Smooth muscle cell (in vitro differentiated cells): ENCODE results near the gene RCAN3. TPM values are rescaled to one million over a fixed set of nuclear protein-coding genes. Genes with fewer than 3 reads are reported as not detected.

Experiments
- DNase-seq: peaks from one replicate; lab custom pipeline; 2025; ENCODE audit not compliant: unreplicated experiment; lab: John Stamatoyannopoulos, UW
- H2AFZ ChIP-seq: fragments of 200-600 bp; sonication (generic); 2 replicates; pipeline ENCODE4 v1.6.0; 2016; ENCODE audit warnings: antibody characterized with exemption, low read depth, mild to moderate bottlenecking
- H3F3A ChIP-seq: fragments of 200-600 bp; sonication (generic); 2 replicates; pipeline ENCODE4 v1.6.0; 2017; ENCODE audit warnings: antibody characterized with exemption, low read depth
- H3K27ac ChIP-seq: fragments of 200-600 bp; sonication (generic); 2 replicates; pipeline ENCODE4 v1.5.1; 2016; ENCODE audit warnings: low read depth, mild to moderate bottlenecking
- H3K27me3 ChIP-seq: fragments of 200-600 bp; sonication (generic); 2 replicates; pipeline ENCODE4 v1.6.1; 2016; ENCODE audit warnings: low read depth, mild to moderate bottlenecking
- H3K36me3 ChIP-seq: fragments of 200-600 bp; sonication (generic); 2 replicates; pipeline ENCODE4 v1.5.1; 2016; ENCODE audit warnings: low read depth
- H3K4me1 ChIP-seq: fragments of 200-600 bp; sonication (generic); 2 replicates; pipeline ENCODE4 v1.5.1; 2016; ENCODE audit warnings: low read depth
- H3K4me2 ChIP-seq: fragments of 200-600 bp; sonication (generic); 2 replicates; pipeline ENCODE4 v1.6.0; 2016; ENCODE audit warnings: mild to moderate bottlenecking
- H3K4me3 ChIP-seq: fragments of 200-600 bp; sonication (generic); 2 replicates; pipeline ENCODE4 v1.5.1; 2016; ENCODE audit warnings: mild to moderate bottlenecking
- H3K79me2 ChIP-seq: fragments of 200-600 bp; sonication (generic); 2 replicates; pipeline ENCODE4 v1.6.0; 2016; ENCODE audit warnings: low read depth, mild to moderate bottlenecking
- H3K9ac ChIP-seq: fragments of 200-600 bp; sonication (generic); 2 replicates; pipeline ENCODE4 v1.6.0; 2016; ENCODE audit warnings: low read depth
- H3K9me3 ChIP-seq: fragments of 200-600 bp; sonication (generic); replicated peaks from 2 replicates; pipeline ENCODE4 v1.5.1; 2016; ENCODE audit warnings: low read depth
- H4K20me1 ChIP-seq: fragments of 200-600 bp; sonication (generic); 2 replicates; pipeline ENCODE4 v1.6.0; 2016; ENCODE audit warnings: low read depth
- WGBS: methylation state at CpG from one replicate; pipeline ENCODE4 v1.1.7; 2016; ENCODE audit warnings: low lambda C conversion rate; 5-methylcytosine and 5-hydroxymethylcytosine counted together
- polyA plus RNA-seq: library from polyadenylated mRNA; unstranded; fragments of >200 nt; fragmentation: Nextera tagmentation; extraction: Ambion mirVana; gene quantifications from 2 replicates; pipeline ENCODE4 v1.2.1, GENCODE V29; 2016
- total RNA-seq: library from RNA; depleted of rRNA; stranded (reverse); fragments of >200 nt; gene quantifications from 2 replicates; pipeline ENCODE4 v1.2.3, GENCODE V29; 2014
- TF ChIP-seq, protein P1 (sequence below): fragments of 200-600 bp; sonication (generic); IDR thresholded peaks from 2 replicates; pipeline ENCODE4 v1.5.1; 2017; ENCODE audit warnings: borderline replicate concordance, mild to moderate bottlenecking, antibody characterized with exemption; ENCODE audit not compliant: insufficient read depth, poor library complexity, severe bottlenecking

The RCAN3 gene
- total and polyA plus RNA-seq, 2 experiments from 2014 or later, result 4.5 to 20.0 TPM

DNA sequence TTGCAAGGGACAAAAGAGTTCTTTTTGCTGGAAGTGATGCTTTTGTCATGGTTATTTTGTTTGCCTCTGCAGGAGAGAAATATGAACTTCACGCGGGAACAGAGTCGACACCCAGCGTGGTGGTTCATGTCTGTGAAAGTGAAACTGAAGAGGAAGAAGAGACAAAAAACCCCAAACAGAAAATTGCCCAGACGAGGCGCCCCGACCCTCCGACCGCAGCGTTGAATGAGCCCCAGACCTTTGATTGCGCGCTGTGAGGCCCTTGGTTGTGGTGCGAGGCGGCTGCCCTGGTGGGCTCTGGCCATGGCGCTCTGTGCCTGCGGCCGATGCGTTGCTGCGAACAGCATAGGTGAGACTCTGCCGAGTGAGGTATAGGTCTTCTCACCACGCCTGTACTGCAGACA is 32.4 kb downstream of the RCAN3 start:
- TF ChIP-seq, protein P1, sequence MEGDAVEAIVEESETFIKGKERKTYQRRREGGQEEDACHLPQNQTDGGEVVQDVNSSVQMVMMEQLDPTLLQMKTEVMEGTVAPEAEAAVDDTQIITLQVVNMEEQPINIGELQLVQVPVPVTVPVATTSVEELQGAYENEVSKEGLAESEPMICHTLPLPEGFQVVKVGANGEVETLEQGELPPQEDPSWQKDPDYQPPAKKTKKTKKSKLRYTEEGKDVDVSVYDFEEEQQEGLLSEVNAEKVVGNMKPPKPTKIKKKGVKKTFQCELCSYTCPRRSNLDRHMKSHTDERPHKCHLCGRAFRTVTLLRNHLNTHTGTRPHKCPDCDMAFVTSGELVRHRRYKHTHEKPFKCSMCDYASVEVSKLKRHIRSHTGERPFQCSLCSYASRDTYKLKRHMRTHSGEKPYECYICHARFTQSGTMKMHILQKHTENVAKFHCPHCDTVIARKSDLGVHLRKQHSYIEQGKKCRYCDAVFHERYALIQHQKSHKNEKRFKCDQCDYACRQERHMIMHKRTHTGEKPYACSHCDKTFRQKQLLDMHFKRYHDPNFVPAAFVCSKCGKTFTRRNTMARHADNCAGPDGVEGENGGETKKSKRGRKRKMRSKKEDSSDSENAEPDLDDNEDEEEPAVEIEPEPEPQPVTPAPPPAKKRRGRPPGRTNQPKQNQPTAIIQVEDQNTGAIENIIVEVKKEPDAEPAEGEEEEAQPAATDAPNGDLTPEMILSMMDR, result no peak
- Histone ChIP-seq H3K9me3 (no peaks in the 10 kb centered on the region), H3K36me3 (no peaks in the 10 kb centered on the region), H3F3A (no peaks in the 10 kb centered on the region), H3K79me2 (no peaks in the 10 kb centered on the region), H3K4me3 (no peak overlapping the region), H2AFZ (no peak overlapping the region), H3K27ac (no peak overlapping the region), H3K27me3 (no peaks in the 10 kb centered on the region), H3K4me1 (no peaks in the 10 kb centered on the region), H3K4me2 (no peak overlapping the region), H4K20me1 (no peaks in the 10 kb centered on the region), H3K9ac (no peak overlapping the region)
- no peak for DNase-seq
- 88% methylated on average over 21 of the region's 21 CpGs for WGBS

DNA sequence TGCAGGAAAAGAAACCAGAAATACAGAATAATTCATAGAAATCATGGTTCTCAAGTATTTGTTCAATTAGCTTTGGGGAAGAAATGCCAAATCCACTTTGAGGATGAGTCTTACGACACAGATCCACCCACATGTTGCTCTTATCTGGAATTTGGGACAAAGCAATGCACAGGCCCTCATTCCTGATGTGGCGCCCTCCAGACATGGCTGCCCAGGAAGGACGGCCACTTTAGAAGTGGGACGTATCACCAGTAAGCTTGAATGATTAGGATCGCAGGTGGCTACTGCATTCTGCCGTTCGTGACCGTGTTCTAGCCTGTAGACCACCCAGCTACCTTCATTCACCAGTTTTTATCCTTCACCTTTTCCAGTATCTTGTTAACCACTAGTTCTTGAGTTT is 33.1 kb downstream of the RCAN3 start:
- Histone ChIP-seq H4K20me1 (no peaks in the 10 kb centered on the region), H3K79me2 (no peaks in the 10 kb centered on the region), H3K9ac (no peak overlapping the region), H3K4me1 (no peaks in the 10 kb centered on the region), H2AFZ (no peak overlapping the region), H3K9me3 (no peaks in the 10 kb centered on the region), H3F3A (no peaks in the 10 kb centered on the region), H3K4me2 (no peak overlapping the region), H3K4me3 (no peak overlapping the region), H3K27me3 (no peaks in the 10 kb centered on the region), H3K36me3 (no peaks in the 10 kb centered on the region), H3K27ac (no peak overlapping the region)
- 83% methylated on average over 8 of the region's 8 CpGs for WGBS
- DNase-seq, result no peak
- TF ChIP-seq, protein P1, result no peak

DNA sequence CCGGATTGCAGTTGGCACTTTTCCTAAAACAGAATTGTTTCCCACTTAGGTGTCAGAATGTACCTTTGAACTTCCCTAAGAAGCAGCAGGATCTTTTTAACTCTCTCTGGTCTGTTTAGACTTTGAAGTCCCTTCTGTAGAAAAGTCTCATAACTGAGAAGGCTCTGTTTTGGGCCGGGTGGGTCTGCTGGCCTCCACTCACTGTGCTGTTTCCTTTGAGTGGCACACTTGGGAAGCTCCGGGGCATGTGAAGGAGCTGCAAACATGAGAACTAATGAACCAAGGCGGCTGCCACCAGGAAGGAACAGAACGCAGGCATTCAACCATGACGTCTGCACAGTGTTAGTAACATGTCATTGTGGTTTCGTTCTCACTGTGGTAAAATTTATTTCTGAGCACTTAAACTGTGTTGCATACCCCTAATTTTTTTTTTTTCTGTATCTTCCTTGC is 33.8 kb downstream of the RCAN3 start:
- no peak overlapping the region for H3K4me3 ChIP-seq
- peak overlapping the region; percentile 38 for H3K27ac ChIP-seq
- H4K20me1 ChIP-seq, result no peaks in the 10 kb centered on the region
- H3K79me2 ChIP-seq, result no peaks in the 10 kb centered on the region
- H3K36me3 ChIP-seq, result no peaks in the 10 kb centered on the region
- no peaks in the 10 kb centered on the region for H3K4me1 ChIP-seq
- H3F3A ChIP-seq, result no peaks in the 10 kb centered on the region
- H3K27me3 ChIP-seq, result no peaks in the 10 kb centered on the region
- 18% methylated on average over 7 of the region's 7 CpGs for WGBS
- H3K4me2 ChIP-seq, result peak overlapping the region; percentile 24
- DNase-seq, result no peak
- no peaks in the 10 kb centered on the region for H3K9me3 ChIP-seq
- TF ChIP-seq, protein P1, result no peak
- H2AFZ ChIP-seq, result no peak overlapping the region
- H3K9ac ChIP-seq, result no peak overlapping the region

DNA sequence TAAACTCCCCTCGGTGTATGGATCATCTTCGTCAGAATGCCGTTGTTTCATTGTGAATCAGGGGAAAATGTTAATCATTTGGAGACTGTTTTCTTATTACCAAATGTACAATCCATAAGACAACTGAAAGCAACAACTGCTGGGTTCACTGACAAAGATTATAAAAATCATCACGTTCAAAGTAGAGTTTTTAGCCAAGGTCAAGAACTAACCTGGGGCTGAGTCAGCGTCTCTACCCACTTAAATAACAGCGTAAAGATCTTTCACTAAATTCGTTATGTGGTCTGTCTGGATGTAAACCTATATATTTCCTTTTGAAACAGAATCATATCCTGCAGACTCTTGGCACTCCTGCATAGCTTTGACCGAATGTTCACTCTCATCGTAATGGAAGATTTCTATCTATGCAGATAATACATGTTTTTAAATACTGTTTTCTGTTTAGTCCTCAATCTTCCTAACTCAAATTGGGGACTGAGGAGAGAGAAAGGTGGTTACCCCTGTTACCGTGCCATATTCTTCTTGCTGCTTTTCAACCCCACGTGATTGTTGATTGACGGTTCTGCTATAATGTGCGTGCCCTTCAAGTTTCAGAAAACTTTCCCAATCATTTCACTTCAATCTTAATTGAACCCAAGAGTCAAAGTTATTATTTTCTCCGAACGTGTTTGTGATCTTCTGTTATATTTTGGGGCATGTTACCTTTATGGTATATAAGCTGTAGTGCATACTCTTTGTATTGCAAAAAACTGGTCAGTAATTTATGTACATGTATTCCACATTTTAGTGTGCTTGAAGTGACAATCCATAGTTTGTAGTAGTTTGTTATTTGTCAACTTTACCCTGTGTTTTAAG is 37.6 kb downstream of the RCAN3 start:
- TF ChIP-seq, protein P1, result no peak
- WGBS, result 88% methylated on average over 15 of the region's 15 CpGs
- H3K79me2 ChIP-seq, result no peaks in the 10 kb centered on the region
- H3F3A ChIP-seq, result no peaks in the 10 kb centered on the region
- no peak overlapping the region for H3K4me3 ChIP-seq
- H3K36me3 ChIP-seq, result no peaks in the 10 kb centered on the region
- no peaks in the 10 kb centered on the region for H4K20me1 ChIP-seq
- H3K27me3 ChIP-seq, result no peaks in the 10 kb centered on the region
- no peak overlapping the region for H3K9ac ChIP-seq
- H2AFZ ChIP-seq, result no peak overlapping the region
- H3K4me1 ChIP-seq, result no peaks in the 10 kb centered on the region
- no peak overlapping the region for H3K4me2 ChIP-seq
- H3K9me3 ChIP-seq, result no peaks in the 10 kb centered on the region
- H3K27ac ChIP-seq, result no peak overlapping the region
- no peak for DNase-seq
